Measurements from ENCODE around the gene UGT1A4. TPM values are rescaled to one million over a fixed set of nuclear protein-coding genes. Genes with fewer than 3 reads are reported as not detected.

UGT1A4 gene
- total and polyA plus RNA-seq, 9 of the 15 experiments (the other 6 are each of a cell fraction or from before 2014, with no cell fraction given): not detected

GRCh38 chr2:233754872-233755611 lies 36.5 kb downstream of the UGT1A4 start:
- WGBS (ENCODE audit: insufficient coverage, low coverage, missing lambda C conversion rate): 16% methylated on average over 17 of the region's 44 CpGs
- ChIA-PET POLR2A (interaction anchor here (0.6 kb wide), 1 partner anchor 12 kb away, joined by 3 read pairs; no protein-coding TSS in a partner anchor), CTCF (ENCODE audit: low intra/inter-chr PET ratio) (no interaction called here)
- DNase-seq (ENCODE audit: extremely low read depth in 1 of 4, low spot score in 3 of 4) (peak in 2 of 4 experiments; percentile 5 to 8), ATAC-seq (peak; percentile 86), FAIRE-seq (no peak)
- H3K27ac ChIP-seq (ENCODE audit: extremely low read depth, low read depth, low read length): no peak overlapping the region
- in situ Hi-C loops (cut with MboI): no loop called here
- H3K4me1 ChIP-seq (replicated peaks in 1 of 2; ENCODE audit: control insufficient read depth in 2 of 2, insufficient read depth in 2 of 2, low read length in 2 of 2): peaks cover 0 to 5% of the 10 kb centered on the region in 2 experiments; a peak in 2 of 5 replicates
- no peak overlapping the region for H3K4me2 ChIP-seq (ENCODE audit: insufficient read depth, low read length)
- no peaks in the 10 kb centered on the region for H4K20me1 ChIP-seq (replicated peaks; ENCODE audit: control insufficient read depth, insufficient read depth, low read length)
- no peak overlapping the region for H3K4me3 ChIP-seq
- peaks cover 0 to 8% of the 10 kb centered on the region in 2 experiments; a peak in 2 of 5 replicates for H3K27me3 ChIP-seq (ENCODE audit: control insufficient read depth in 2 of 2, insufficient read depth in 2 of 2, low read length in 2 of 2)
- H3K36me3 ChIP-seq (ENCODE audit: control insufficient read depth, insufficient read depth, low read length): no peaks in the 10 kb centered on the region
- H2AFZ ChIP-seq (ENCODE audit: low read depth, low read length): no peak overlapping the region
- BruUV-seq (replicated peaks): no TSS peak
- no peaks in the 10 kb centered on the region for H3K9me3 ChIP-seq (replicated peaks; ENCODE audit: control insufficient read depth, insufficient read depth, low read depth, low read length)
- no peak overlapping the region for H3K9ac ChIP-seq (ENCODE audit: insufficient read depth in 1 of 2, low read depth in 2 of 2, low read length in 2 of 2)
- no peaks in the 10 kb centered on the region for H3K79me2 ChIP-seq (ENCODE audit: control insufficient read depth, insufficient read depth, low read length)
- intact Hi-C loops (cut with micrococcal nuclease): no loop called here
- no peaks in the 10 kb centered on the region for H3K9me1 ChIP-seq (ENCODE audit: control insufficient read depth, insufficient read depth, low read length)
- no peak for TF ChIP-seq CREB1 (IDR thresholded peaks at IDR 0.05)
- peak; percentile 36; the same call in 1 of the 2 replicates for TF ChIP-seq CREB1 (CRISPR knock-in tag; IDR thresholded peaks at IDR 0.05)
- no peak for TF ChIP-seq SIRT6 (IDR thresholded peaks at IDR 0.05; ENCODE audit: low read depth, low read length)
- TF ChIP-seq ZKSCAN1 (IDR thresholded peaks at IDR 0.05; ENCODE audit: low read depth, low read length): no peak
- TF ChIP-seq, protein P1, sequence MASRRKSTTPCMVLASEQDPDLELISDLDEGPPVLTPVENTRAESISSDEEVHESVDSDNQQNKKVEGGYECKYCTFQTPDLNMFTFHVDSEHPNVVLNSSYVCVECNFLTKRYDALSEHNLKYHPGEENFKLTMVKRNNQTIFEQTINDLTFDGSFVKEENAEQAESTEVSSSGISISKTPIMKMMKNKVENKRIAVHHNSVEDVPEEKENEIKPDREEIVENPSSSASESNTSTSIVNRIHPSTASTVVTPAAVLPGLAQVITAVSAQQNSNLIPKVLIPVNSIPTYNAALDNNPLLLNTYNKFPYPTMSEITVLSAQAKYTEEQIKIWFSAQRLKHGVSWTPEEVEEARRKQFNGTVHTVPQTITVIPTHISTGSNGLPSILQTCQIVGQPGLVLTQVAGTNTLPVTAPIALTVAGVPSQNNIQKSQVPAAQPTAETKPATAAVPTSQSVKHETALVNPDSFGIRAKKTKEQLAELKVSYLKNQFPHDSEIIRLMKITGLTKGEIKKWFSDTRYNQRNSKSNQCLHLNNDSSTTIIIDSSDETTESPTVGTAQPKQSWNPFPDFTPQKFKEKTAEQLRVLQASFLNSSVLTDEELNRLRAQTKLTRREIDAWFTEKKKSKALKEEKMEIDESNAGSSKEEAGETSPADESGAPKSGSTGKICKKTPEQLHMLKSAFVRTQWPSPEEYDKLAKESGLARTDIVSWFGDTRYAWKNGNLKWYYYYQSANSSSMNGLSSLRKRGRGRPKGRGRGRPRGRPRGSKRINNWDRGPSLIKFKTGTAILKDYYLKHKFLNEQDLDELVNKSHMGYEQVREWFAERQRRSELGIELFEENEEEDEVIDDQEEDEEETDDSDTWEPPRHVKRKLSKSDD (conservative IDR thresholded peaks at IDR 0.05; ENCODE audit: low read length): no peak
- TF ChIP-seq ETV1 (tag; conservative IDR thresholded peaks at IDR 0.05; ENCODE audit: low read depth): no peak
- no peak for TF ChIP-seq ELK1 (CRISPR knock-in tag; IDR thresholded peaks at IDR 0.05)
- TF ChIP-seq ATF1 (CRISPR knock-in tag; IDR thresholded peaks at IDR 0.05): no peak
- TF ChIP-seq ATF1 (tag; IDR thresholded peaks at IDR 0.05): peak; percentile 44; the same call in 1 of the 2 replicates
- TF ChIP-seq SNIP1 (IDR thresholded peaks at IDR 0.05; ENCODE audit: low read depth): no peak
- TF ChIP-seq L3MBTL2 (IDR thresholded peaks at IDR 0.05): peak; percentile 35; the same call in 1 of the 2 replicates

Measured in K562 (cell line).